HG03378 (cell line): Measurements from ENCODE around the gene C11orf42.

Experiments used
- ATAC-seq: cut with Tn5 transposase; IDR thresholded peaks from one replicate; pipeline ENCODE4 v1.9.1; 2021; ENCODE audit warnings: mild to moderate bottlenecking, moderate library complexity; ENCODE audit not compliant: unreplicated experiment

The C11orf42 gene, protein sequence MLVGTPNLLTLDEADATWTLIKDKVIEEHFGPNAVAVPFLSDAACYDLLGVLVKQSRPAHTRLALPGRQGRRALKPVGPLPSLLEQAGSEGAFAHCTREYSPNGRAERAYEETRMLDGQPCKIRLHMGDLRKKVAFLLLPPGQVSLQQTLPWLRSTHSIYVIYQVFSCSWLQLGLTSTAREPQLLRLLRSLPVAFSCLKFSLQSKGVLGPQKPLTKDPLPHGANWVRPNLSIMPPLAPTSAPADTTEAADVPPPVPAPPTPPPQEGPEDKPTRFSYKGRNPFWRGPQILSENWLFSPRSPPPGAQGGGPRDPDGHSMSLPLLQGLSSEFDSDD

DNA sequence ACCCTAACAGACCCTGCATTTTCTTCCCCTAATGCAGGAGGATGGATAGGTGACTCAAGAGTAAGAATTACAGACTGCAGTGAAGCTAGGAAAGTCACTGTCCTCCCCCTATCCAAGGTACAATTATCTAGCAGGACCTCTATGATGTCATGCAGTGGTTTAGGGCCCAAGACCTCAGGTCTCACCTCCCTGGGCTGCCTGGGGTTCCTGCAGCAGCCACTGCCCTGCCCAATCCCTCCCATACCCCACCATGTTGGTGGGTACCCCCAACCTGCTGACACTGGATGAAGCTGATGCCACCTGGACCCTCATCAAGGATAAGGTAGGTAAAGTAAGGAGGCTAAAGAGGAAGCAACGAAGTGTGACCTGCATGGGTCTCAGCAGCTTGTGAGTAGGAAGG lies at the start of gene C11orf42:
TSS of gene C11orf42 (plus strand) at position 192 of the 400 bp plus-strand sequence. CDS start at position 251, 59 bp downstream.
- ATAC-seq, result no peak

DNA sequence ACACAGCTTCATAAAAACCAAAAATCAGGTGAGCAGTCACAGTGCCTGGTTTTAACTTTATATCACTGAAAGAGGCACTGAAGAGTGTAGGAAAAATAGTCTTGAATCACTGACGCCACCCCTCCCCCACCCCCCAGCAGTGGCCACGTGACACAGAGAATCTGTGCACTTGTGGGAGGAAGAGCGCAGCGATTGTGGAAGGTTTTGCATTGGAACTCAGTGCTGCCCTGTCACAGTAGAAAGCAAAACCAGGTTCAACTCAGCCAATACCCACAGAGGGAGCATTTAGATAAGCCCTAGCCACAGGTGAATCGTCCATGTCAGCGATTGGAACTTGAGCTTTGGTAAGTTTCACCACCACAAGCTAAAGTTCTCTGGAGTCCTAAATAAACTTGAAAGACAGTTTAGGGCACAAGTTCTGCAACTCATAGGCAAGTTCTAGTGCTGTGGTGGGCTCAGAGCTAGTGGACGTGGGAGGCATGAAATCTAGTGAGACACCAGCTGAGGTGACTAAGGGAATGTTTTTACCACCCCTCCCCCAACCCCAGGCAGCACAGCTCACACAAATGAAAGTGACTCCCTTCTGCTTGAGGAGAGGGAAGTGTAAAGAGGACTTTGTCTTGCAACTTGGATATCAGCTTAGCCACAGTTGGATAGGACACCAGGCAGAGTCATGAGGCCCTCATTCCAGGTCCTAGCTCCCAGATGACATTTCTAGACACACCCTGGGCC lies 48.6 kb upstream of the C11orf42 start:
- ATAC-seq, result no peak

- ATAC-seq, result no peak
Measured at GRCh38 chr11:6170226-6170625, 35.1 kb upstream of the C11orf42 start, which contains the start of gene OR52B2. Gene OR52B2 (minus strand): TSS chr11:6170326. CDS start chr11:6170326, 0 bp downstream.

GRCh38 chr11:6175440-6175839 lies 29.9 kb upstream of the C11orf42 start:
- ATAC-seq, result no peak

DNA sequence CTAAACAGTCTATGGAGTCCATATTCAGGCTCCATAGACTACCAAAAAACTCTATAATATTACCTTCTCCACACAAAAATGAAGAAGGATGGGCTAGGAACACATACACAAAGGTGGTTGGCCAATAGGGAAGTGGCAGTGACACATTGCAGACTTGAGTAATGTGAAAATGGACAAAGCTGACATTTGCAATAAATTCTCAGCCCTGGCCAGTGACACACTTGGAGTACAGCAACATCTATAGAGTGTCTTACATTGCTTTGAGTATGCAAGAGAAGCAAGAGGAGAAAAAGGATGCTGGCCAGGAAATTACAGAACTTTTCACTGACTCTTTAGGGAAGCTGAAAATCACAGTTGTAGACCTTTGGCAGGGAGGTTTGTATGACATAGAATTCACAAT lies 13.6 kb upstream of the C11orf42 start:
- ATAC-seq, result no peak

GRCh38 chr11:6194065-6194581 lies 11.2 kb upstream of the C11orf42 start:
- ATAC-seq, result no peak

DNA sequence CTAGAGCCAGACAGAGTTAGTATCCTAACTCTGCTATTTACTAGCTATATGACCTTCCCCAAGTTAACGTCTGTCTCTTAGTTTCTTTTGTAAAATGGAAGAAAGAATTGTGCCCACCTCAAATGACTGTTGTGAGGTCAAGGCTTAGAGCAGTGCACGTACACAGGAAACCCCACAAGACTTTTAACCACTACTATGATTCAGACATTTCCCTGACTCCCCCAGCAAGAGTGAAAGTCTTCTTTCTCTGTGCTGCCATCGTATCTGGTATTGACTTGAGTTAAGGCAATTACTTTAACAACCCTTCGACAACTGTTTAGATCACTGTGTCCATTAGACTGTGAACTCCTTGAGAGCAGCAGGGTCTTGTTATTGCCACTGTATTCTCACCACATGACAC lies 9.0 kb upstream of the C11orf42 start:
- no peak for ATAC-seq

DNA sequence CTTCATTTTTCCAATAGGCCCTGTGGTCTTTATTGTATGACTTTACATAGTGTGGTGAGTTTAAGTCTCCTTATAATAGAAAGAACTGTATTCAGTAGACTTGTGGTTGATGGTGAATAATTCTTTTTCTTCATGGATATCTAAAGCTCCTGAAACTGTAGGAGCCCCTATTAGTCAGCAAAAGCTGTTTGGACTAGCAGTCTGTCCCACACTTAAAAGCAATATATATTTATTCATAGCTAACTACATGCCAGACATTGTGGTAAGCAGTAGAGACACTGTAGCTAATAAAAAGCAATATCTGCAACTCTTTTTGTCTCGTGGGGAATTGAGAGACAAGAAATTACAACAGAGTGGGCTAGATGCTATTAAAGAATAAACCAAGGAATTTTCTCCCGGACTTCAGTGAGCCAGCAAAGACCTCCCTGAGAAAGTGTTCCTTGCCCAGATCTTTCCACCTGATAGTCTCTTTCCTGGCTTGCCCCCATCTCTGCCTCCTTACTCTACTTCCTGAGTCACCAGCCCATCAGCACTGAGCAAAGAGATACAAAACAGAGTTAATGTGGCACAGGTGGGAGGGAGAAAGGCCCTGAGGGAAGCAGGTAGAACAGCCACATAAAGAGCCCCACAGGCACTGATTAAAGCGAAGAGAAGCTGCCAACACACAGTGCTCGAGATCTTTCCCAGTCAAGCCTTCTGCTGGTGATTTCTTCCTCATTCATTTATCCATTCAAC lies 7.7 kb upstream of the C11orf42 start:
- no peak for ATAC-seq

DNA sequence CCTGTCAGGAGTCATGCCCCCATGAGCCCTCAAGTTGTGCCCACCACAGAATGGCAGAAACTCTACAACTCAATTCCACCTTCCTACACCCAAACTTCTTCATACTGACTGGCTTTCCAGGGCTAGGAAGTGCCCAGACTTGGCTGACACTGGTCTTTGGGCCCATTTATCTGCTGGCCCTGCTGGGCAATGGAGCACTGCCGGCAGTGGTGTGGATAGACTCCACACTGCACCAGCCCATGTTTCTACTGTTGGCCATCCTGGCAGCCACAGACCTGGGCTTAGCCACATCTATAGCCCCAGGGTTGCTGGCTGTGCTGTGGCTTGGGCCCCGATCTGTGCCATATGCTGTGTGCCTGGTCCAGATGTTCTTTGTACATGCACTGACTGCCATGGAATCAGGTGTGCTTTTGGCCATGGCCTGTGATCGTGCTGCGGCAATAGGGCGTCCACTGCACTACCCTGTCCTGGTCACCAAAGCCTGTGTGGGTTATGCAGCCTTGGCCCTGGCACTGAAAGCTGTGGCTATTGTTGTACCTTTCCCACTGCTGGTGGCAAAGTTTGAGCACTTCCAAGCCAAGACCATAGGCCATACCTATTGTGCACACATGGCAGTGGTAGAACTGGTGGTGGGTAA lies 6.1 kb upstream of the C11orf42 start, which contains the start of gene OR52W1:
TSS of gene OR52W1 (plus strand) at position 51 of the 637 bp plus-strand sequence. CDS start at position 51, 0 bp downstream.
- no peak for ATAC-seq

GRCh38 chr11:6200975-6201374 lies 4.4 kb upstream of the C11orf42 start:
- ATAC-seq, result no peak

DNA sequence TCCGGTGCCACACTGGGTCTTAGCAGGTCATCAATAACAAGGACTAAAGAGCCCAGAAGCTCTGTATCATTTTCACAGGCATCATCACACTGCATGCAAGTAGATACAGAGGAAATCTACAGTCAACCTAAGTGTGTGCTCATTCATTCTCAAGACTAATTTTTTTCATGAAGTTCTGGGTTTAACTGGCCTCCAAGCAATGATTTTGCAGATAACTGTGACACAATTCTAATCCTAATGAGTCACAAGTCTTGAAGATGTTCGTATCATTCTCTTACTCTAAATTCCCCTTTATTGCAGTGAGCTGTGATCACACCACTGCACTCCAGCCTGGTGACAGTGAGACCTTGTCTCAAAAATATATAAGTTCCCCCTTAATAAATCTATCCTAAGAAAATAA lies 3.9 kb upstream of the C11orf42 start:
- ATAC-seq, result no peak

DNA sequence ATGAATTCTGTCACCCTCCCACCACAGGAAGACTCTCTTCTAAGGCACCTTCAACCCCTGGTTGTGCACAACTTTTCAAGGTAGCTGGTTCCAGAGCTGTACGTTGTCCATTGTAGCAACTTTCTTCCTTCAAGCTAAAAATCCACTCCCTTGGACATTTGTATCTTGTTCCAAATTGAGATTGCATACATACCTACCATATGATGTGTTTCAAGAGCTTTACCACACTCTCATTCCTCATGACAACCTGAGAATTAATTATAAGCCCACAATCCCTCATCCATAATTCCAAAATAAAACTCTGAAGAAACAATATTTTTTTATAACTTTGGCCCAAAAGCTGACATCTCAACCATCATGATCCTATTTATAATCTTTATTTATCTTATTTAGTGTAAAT lies 3.3 kb upstream of the C11orf42 start:
- ATAC-seq, result no peak

GRCh38 chr11:6203327-6203726 lies 2.0 kb upstream of the C11orf42 start:
- ATAC-seq, result peak; percentile 74

DNA sequence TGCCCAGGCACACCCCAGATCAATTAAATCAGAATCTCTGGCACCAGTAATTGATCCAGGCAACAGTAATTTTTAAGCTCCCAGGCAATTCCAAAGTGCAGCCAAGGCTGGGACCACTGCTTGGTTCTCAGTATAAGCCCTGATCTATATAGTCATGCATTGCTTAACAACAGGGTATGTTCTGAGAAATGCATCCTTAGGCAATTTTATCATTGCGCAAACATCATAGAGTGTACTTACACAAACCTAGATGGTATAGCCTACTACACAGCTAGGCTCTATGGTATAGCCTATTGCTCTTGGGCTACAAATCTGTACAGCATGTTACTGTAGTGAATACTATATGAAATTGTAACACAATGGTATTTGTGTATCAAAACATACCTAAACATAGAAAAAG lies 651 bp upstream of the C11orf42 start:
- no peak for ATAC-seq

- ATAC-seq, result no peak
Measured at GRCh38 chr11:6206456-6207180, 1.3 kb downstream of the C11orf42 start.

DNA sequence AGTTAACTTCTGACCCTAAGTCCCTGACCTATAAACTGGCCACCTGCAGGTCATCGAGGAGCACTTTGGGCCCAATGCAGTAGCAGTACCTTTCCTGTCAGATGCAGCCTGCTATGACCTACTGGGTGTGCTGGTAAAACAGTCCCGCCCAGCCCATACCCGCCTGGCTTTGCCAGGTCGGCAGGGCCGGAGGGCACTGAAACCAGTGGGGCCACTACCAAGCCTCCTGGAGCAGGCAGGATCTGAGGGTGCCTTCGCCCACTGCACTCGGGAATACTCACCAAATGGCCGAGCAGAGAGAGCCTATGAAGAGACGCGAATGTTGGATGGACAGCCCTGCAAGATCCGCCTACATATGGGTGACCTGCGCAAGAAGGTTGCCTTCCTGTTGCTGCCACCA lies 4.4 kb downstream of the C11orf42 start:
- ATAC-seq, result no peak

DNA sequence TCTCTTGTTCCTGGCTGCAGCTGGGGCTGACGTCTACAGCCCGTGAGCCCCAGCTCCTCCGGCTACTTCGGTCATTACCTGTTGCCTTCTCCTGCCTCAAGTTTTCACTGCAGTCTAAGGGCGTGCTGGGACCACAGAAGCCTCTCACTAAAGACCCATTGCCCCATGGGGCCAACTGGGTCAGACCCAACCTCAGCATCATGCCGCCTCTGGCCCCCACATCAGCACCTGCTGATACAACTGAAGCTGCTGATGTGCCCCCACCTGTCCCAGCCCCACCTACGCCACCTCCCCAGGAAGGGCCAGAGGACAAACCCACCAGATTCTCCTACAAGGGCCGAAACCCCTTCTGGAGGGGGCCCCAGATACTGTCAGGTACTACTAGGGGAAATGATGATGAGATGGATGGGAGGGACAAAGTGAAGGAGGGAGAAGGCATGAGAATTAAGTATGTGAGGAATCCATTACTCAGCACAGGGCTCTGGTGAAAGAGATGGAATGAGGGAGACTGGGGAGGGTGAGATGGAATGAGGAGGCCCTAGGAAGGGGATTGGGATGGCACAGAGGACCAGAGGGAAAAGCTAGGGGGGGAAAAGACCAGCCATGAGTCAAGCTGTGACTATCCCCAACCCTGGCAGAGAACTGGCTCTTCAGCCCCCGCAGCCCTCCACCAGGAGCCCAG lies 5.1 kb downstream of the C11orf42 start:
- ATAC-seq, result no peak

GRCh38 chr11:6214530-6214929 lies 9.2 kb downstream of the C11orf42 start:
- ATAC-seq, result no peak

- ATAC-seq, result no peak
Measured at GRCh38 chr11:6216501-6216900, 11.1 kb downstream of the C11orf42 start.

DNA sequence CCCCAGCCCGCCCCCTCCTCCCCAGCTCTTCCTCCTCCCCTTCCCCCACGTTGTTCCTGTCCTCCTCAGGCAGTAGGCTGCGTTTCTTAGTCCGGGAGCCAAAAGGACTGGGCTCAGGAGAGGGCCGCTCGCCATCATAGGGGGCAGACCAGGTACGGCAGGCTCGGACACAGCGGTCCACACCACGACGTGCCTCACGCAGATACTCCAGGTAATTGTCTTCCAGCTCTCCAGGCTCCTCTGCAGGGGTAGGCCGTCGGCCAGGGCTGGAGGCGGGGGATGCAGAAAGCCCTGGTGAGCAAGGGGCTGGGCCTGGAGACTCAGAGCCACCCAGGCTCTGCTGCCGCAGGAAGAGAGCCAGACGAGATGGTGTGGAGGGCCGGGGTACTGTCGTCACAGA lies 12.4 kb downstream of the C11orf42 start:
- no peak for ATAC-seq
